SU-DHL-6 (cell line): Measurements from ENCODE around the gene NOX5.

Source experiments
- H2AFZ ChIP-seq: fragments of 200-600 bp; sonication (generic); 2 replicates; pipeline ENCODE4 v1.6.1; 2014; ENCODE audit warnings: low read depth, mild to moderate bottlenecking, moderate library complexity, mixed read lengths, antibody characterized with exemption, low read length; ENCODE audit not compliant: severe bottlenecking
- H3F3A ChIP-seq: fragments of 200-600 bp; shearing (Covaris generic); 2 replicates; pipeline ENCODE4 v1.6.0; 2016; ENCODE audit warnings: antibody characterized with exemption, mild to moderate bottlenecking; ENCODE audit not compliant: insufficient read depth
- H3K27ac ChIP-seq: fragments of 200-600 bp; sonication (generic); 2 replicates; pipeline ENCODE4 v1.5.1; 2016; ENCODE audit warnings: low read depth, mild to moderate bottlenecking, low read length, moderate library complexity, mixed read lengths
- H3K27me3 ChIP-seq: fragments of 200-600 bp; sonication (generic), shearing (Covaris generic); 2 replicates; pipeline ENCODE4 v1.6.0; 2014; ENCODE audit warnings: mild to moderate bottlenecking, low read length
- H3K36me3 ChIP-seq: fragments of 200-600 bp; sonication (generic); 2 replicates; pipeline ENCODE4 v1.6.1; 2014; ENCODE audit warnings: mild to moderate bottlenecking, low read length, mixed read lengths
- H3K4me2 ChIP-seq: fragments of 300-600, 200-600 bp; shearing (Covaris generic), sonication (generic); 2 replicates; pipeline ENCODE4 v1.6.0; 2014; ENCODE audit warnings: low read length, low read depth, mild to moderate bottlenecking; ENCODE audit not compliant: poor library complexity, severe bottlenecking
- H3K4me3 ChIP-seq: fragments of 200-600 bp; sonication (generic); 2 replicates; pipeline ENCODE4 v1.5.1; 2014; ENCODE audit warnings: antibody characterized with exemption, low read length, mild to moderate bottlenecking, mixed read lengths; ENCODE audit not compliant: insufficient read depth, poor library complexity, severe bottlenecking
- H3K79me2 ChIP-seq: fragments of 200-600 bp; sonication (generic); 2 replicates; pipeline ENCODE4 v1.6.1; 2014; ENCODE audit warnings: mild to moderate bottlenecking, low read length, moderate library complexity; ENCODE audit not compliant: insufficient read depth
- H3K9ac ChIP-seq: fragments of 200-600 bp; sonication (generic); 2 replicates; pipeline ENCODE4 v1.7.0; 2014; ENCODE audit warnings: mild to moderate bottlenecking, low read length
- H3K9me2 ChIP-seq: fragments of 200-600 bp; sonication (generic); replicated peaks from 2 replicates; pipeline ENCODE4 v1.6.1; 2014; ENCODE audit warnings: low read length; ENCODE audit not compliant: insufficient read depth
- H3K9me3 ChIP-seq: fragments of 200-600 bp; sonication (generic); 2 replicates; pipeline ENCODE4 v1.6.1; 2014; ENCODE audit warnings: low read length, mixed read lengths; ENCODE audit not compliant: insufficient read depth
- H4K20me1 ChIP-seq: fragments of 200-600 bp; sonication (generic); 2 replicates; pipeline ENCODE4 v1.6.1; 2014; ENCODE audit warnings: low read depth, mild to moderate bottlenecking, antibody characterized with exemption, low read length, moderate library complexity, mixed read lengths
- EZH2phosphoT487 ChIP-seq: fragments of 200-600 bp; sonication (generic), shearing (Covaris generic); conservative IDR thresholded peaks from 2 replicates; pipeline ENCODE4 v1.6.1; 2018; ENCODE audit warnings: mild to moderate bottlenecking, antibody characterized with exemption, low read length, moderate library complexity, mixed read lengths
- TF ChIP-seq, protein P1 (sequence below): fragments of 200-600 bp; sonication (generic); IDR thresholded peaks from one replicate; pipeline ENCODE4 v1.5.1; 2017; ENCODE audit warnings: antibody characterized with exemption, mild to moderate bottlenecking, low read length, moderate library complexity; ENCODE audit not compliant: insufficient read depth, poor library complexity, severe bottlenecking

NOX5 gene

DNA sequence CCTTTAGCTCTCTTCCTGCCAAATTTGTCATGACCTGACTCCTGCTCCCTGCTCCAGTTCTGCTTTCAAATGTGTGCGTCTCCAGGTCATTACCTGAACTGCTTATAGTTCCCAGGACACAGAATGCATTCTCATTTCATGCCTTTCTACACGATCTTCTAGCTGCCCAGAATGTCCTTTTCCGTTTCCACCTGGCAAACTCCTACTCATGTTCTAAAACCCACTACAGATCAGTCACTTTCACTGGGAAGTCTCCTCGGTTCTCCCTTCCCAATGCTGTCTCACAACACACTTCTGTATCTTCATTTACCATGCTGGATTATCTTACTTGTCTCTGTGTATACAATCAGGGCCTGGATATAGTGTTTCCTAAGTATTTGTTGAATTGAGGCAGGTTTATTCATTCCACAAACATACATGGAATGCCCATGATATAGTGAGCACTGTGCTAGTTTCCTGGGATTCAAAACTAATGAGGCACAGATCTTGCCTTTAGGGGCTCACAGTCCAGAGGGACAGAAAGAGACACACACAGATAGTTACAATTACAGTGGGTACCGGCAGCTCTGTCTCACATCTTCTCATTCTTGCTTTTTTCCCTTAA lies 1.6 kb upstream of the NOX5 start:
- no peaks in the 10 kb centered on the region for H3K27me3 ChIP-seq
- H3F3A ChIP-seq: no peaks in the 10 kb centered on the region
- H2AFZ ChIP-seq: no peak overlapping the region
- no peak overlapping the region for H3K27ac ChIP-seq
- no peaks in the 10 kb centered on the region for H3K9me2 ChIP-seq
- H4K20me1 ChIP-seq: no peaks in the 10 kb centered on the region
- no peak overlapping the region for H3K9ac ChIP-seq
- no peaks in the 10 kb centered on the region for H3K36me3 ChIP-seq
- no peaks in the 10 kb centered on the region for H3K79me2 ChIP-seq
- no peak overlapping the region for H3K4me3 ChIP-seq
- TF ChIP-seq, protein P1, sequence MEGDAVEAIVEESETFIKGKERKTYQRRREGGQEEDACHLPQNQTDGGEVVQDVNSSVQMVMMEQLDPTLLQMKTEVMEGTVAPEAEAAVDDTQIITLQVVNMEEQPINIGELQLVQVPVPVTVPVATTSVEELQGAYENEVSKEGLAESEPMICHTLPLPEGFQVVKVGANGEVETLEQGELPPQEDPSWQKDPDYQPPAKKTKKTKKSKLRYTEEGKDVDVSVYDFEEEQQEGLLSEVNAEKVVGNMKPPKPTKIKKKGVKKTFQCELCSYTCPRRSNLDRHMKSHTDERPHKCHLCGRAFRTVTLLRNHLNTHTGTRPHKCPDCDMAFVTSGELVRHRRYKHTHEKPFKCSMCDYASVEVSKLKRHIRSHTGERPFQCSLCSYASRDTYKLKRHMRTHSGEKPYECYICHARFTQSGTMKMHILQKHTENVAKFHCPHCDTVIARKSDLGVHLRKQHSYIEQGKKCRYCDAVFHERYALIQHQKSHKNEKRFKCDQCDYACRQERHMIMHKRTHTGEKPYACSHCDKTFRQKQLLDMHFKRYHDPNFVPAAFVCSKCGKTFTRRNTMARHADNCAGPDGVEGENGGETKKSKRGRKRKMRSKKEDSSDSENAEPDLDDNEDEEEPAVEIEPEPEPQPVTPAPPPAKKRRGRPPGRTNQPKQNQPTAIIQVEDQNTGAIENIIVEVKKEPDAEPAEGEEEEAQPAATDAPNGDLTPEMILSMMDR: no peak
- TF ChIP-seq EZH2phosphoT487: no peak
- no peak overlapping the region for H3K4me2 ChIP-seq
- H3K9me3 ChIP-seq: peaks cover 7% of the 10 kb centered on the region; the same call in 1 of the 2 replicates

DNA sequence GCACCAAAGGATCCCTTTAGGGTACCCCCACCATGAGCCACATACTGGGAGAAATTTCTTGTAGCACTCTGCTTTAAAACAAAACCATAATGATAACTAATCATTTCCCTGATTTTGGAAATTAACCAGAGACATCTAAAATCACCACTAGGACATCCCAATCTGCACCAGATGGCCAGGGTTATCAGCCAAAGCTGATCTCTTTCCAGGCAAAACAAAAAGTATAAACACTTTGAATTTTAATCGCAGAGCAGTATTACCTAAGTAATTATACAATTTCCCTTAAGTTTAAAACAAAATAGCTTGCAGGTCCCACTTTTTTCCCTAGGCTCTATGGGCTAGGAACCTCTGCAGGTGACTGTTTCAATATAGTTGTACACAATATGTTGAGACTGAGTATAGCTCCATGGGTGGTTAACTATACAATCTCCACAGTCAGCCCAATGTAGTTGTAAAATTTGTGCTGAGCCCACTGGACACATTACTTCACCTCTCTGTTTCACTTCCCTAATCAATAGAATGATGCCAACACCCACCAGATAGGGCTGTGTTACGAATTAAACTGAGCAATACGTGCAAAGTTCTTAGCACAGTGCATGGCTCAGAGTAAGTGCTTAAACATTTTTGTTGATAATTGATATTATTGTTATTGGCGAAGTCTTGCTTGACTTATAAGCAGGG lies 629 bp upstream of the NOX5 start:
- Histone ChIP-seq H3K36me3 (no peaks in the 10 kb centered on the region), H2AFZ (no peak overlapping the region), H3K9ac (no peak overlapping the region), H3K79me2 (no peaks in the 10 kb centered on the region), H3K9me2 (no peaks in the 10 kb centered on the region), H4K20me1 (no peaks in the 10 kb centered on the region), H3K9me3 (no peaks in the 10 kb centered on the region), H3K4me3 (no peak overlapping the region), H3K27ac (no peak overlapping the region), H3K27me3 (no peaks in the 10 kb centered on the region), H3K4me2 (no peak overlapping the region), H3F3A (no peaks in the 10 kb centered on the region)
- TF ChIP-seq, protein P1: no peak
- no peak for TF ChIP-seq EZH2phosphoT487

DNA sequence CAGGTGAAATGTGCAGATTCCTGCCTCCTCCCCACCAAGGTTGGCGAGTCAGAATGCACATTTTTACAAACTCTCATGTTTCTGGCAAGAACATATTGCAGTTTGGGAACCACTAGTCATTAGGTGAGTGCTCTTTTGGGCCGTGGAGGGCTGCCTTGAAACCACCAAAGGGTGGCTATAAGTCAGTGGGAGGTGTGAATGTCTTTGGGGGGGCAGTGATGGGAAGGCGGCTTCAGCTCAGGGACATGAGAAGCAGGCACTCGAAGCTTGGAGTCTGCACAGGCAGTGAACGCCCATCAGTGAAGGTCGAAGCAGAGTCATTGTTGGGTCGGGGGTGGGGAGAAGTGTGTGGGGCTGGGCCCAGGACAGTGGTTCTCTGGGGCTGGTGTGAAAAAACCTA lies 1.1 kb downstream of the NOX5 start:
- no peaks in the 10 kb centered on the region for H3K36me3 ChIP-seq
- H4K20me1 ChIP-seq: no peaks in the 10 kb centered on the region
- no peak for TF ChIP-seq EZH2phosphoT487
- TF ChIP-seq, protein P1: no peak
- no peaks in the 10 kb centered on the region for H3K9me2 ChIP-seq
- H3K27ac ChIP-seq: no peak overlapping the region
- H3K9me3 ChIP-seq: no peaks in the 10 kb centered on the region
- H3K27me3 ChIP-seq: no peaks in the 10 kb centered on the region
- H3K79me2 ChIP-seq: no peaks in the 10 kb centered on the region
- no peak overlapping the region for H2AFZ ChIP-seq
- no peak overlapping the region for H3K4me2 ChIP-seq
- no peak overlapping the region for H3K9ac ChIP-seq
- no peak overlapping the region for H3K4me3 ChIP-seq
- H3F3A ChIP-seq: no peaks in the 10 kb centered on the region
